ENCODE measurements around the gene MYH10. TPM values are rescaled to one million over a fixed set of nuclear protein-coding genes. Genes with fewer than 3 reads are reported as not detected.
A peak's percentile ranks its signal among the peaks of the same experiment; 100 is the strongest.

MYH10 gene
- total RNA-seq, 1 donor from 2014 or later = 218 TPM

DNA sequence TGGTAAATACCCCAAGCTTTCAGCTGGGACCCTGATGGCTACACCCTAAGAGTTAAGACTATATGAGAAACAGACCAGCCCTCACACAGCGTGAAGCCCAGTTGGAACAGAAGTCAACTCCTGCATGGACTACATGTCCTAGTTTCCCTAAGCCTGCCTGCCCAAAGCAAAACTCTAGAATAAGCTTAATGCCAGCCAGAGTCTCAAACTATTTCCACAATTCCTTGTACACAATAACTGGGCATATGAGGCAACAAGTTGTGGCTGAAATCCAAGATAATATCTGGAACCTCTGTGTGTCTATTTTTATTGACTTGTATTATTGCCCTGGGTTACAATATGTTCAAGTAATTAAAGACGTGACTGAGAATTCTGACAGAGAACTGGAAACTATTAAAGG is 19.4 kb downstream of the MYH10 start:
- no peak for DNase-seq
- Mint-ChIP-seq H3K27me3 (ENCODE audit: unreplicated experiment) (peaks cover 3% of the 10 kb centered on the region), H3K36me3 (ENCODE audit: unreplicated experiment) (peaks cover 6% of the 10 kb centered on the region), H3K4me3 (ENCODE audit: unreplicated experiment) (no peak overlapping the region), H3K9me3 (ENCODE audit: unreplicated experiment) (peaks cover 3% of the 10 kb centered on the region), H3K4me1 (ENCODE audit: low read depth, unreplicated experiment) (peaks cover 28% of the 10 kb centered on the region), H3K27ac (ENCODE audit: unreplicated experiment) (no peak overlapping the region)
- TF ChIP-seq, protein P1, sequence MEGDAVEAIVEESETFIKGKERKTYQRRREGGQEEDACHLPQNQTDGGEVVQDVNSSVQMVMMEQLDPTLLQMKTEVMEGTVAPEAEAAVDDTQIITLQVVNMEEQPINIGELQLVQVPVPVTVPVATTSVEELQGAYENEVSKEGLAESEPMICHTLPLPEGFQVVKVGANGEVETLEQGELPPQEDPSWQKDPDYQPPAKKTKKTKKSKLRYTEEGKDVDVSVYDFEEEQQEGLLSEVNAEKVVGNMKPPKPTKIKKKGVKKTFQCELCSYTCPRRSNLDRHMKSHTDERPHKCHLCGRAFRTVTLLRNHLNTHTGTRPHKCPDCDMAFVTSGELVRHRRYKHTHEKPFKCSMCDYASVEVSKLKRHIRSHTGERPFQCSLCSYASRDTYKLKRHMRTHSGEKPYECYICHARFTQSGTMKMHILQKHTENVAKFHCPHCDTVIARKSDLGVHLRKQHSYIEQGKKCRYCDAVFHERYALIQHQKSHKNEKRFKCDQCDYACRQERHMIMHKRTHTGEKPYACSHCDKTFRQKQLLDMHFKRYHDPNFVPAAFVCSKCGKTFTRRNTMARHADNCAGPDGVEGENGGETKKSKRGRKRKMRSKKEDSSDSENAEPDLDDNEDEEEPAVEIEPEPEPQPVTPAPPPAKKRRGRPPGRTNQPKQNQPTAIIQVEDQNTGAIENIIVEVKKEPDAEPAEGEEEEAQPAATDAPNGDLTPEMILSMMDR (IDR thresholded peaks at IDR 0.05; ENCODE audit: partially characterized antibody, unreplicated experiment) = no peak

DNA sequence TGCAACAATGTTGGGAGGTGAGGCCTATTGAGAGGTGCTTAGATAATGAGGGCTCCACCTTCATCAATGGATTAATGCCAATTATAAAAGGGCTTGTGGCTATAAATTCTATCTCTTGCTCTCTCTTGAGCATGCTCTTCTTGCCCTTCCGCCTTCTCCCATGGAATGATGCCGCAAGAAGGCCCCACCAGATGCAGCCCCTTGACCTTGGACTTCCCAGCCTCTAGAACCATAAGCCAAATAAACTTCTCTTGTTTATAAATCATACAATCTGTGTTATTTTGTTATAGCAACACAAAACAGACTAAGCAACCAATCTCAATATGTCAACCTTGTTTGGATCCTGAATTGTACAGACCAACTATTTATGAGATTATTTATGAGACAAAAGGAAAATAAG is 20.0 kb downstream of the MYH10 start:
- no peak for DNase-seq
- Mint-ChIP-seq H3K4me1 (ENCODE audit: low read depth, unreplicated experiment) (peaks cover 31% of the 10 kb centered on the region), H3K27ac (ENCODE audit: unreplicated experiment) (no peak overlapping the region), H3K4me3 (ENCODE audit: unreplicated experiment) (no peak overlapping the region), H3K9me3 (ENCODE audit: unreplicated experiment) (peaks cover 3% of the 10 kb centered on the region), H3K27me3 (ENCODE audit: unreplicated experiment) (peaks cover 3% of the 10 kb centered on the region), H3K36me3 (ENCODE audit: unreplicated experiment) (peaks cover 6% of the 10 kb centered on the region)
- TF ChIP-seq, protein P1 (IDR thresholded peaks at IDR 0.05; ENCODE audit: partially characterized antibody, unreplicated experiment) = no peak

DNA sequence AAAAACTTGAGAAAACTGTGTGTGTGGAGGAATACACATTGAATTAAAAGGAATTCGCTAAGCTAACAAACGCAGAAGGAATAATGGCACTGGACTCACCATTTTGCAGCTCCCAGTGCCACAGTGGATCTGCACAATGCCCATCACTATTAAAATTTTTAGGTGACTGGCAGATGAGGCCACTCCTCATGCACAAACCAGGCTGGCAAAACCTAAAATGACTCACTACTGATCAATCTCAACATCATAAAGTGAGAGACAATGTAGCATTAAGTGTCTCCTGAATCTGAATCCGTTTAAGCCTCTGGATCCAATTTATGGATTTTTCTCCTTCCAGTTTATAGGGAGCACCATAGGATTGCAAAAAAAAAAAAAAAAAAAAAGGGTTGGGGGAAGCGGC is 20.6 kb downstream of the MYH10 start:
- Mint-ChIP-seq H3K4me3 (ENCODE audit: unreplicated experiment) (no peak overlapping the region), H3K36me3 (ENCODE audit: unreplicated experiment) (peaks cover 6% of the 10 kb centered on the region), H3K4me1 (ENCODE audit: low read depth, unreplicated experiment) (peaks cover 31% of the 10 kb centered on the region), H3K27ac (ENCODE audit: unreplicated experiment) (no peak overlapping the region), H3K9me3 (ENCODE audit: unreplicated experiment) (peaks cover 3% of the 10 kb centered on the region), H3K27me3 (ENCODE audit: unreplicated experiment) (peaks cover 3% of the 10 kb centered on the region)
- TF ChIP-seq, protein P1 (IDR thresholded peaks at IDR 0.05; ENCODE audit: partially characterized antibody, unreplicated experiment) = no peak
- no peak for DNase-seq

DNA sequence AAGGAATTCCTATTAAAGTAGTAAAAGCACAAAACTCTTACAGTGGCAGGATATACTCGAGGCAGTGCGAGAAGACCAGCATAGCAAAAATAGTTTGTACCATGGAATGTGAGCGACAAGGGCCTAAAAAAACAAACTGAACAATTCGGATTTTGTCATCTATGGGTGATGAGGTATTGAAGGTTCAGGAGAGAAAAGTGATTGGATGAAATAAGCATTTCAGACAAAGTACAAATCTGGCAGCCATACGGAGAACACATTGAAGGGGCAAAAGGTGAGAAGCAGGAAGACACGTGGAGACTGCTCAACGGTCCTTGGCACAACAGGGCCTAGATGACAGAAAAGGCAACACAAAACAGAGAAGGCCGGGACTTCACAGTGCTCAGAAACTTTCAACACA is 22.5 kb downstream of the MYH10 start:
- Mint-ChIP-seq H3K4me3 (ENCODE audit: unreplicated experiment) (no peak overlapping the region), H3K4me1 (ENCODE audit: low read depth, unreplicated experiment) (peaks cover 32% of the 10 kb centered on the region), H3K36me3 (ENCODE audit: unreplicated experiment) (peaks cover 6% of the 10 kb centered on the region), H3K27me3 (ENCODE audit: unreplicated experiment) (peaks cover 3% of the 10 kb centered on the region), H3K27ac (ENCODE audit: unreplicated experiment) (no peak overlapping the region), H3K9me3 (ENCODE audit: unreplicated experiment) (peaks cover 3% of the 10 kb centered on the region)
- TF ChIP-seq, protein P1 (IDR thresholded peaks at IDR 0.05; ENCODE audit: partially characterized antibody, unreplicated experiment) = no peak
- DNase-seq = no peak

DNA sequence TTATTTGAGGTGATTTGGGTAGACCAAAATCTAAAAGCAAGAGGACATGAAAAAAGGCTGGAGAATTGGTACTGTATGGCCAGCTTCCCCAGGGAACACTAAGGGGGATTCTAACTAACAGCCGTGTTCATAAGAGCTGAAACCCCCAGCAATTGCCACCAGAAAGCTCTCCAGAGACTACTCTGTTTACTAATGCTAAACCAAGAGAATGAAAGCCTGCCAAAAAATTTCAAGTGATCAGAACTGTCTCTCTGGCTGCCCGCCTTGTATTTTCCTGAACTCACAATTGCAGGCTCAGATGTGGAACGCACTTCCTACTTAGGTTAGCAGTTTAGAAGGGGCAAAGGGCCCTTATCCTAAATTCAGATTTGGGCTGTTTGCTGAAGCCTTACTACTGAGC is 24.1 kb downstream of the MYH10 start:
- Mint-ChIP-seq H3K36me3 (ENCODE audit: unreplicated experiment) (peaks cover 6% of the 10 kb centered on the region), H3K27me3 (ENCODE audit: unreplicated experiment) (peaks cover under 1% of the 10 kb centered on the region), H3K4me1 (ENCODE audit: low read depth, unreplicated experiment) (peaks cover 32% of the 10 kb centered on the region), H3K27ac (ENCODE audit: unreplicated experiment) (peak overlapping the region; percentile 49), H3K9me3 (ENCODE audit: unreplicated experiment) (peaks cover 3% of the 10 kb centered on the region), H3K4me3 (ENCODE audit: unreplicated experiment) (peak overlapping the region; percentile 58)
- TF ChIP-seq, protein P1 (IDR thresholded peaks at IDR 0.05; ENCODE audit: partially characterized antibody, unreplicated experiment) = no peak
- no peak for DNase-seq

Data from glutamatergic neuron (in vitro differentiated cells).